ENCODE measurements around the gene KCNF1.

The KCNF1 gene

DNA sequence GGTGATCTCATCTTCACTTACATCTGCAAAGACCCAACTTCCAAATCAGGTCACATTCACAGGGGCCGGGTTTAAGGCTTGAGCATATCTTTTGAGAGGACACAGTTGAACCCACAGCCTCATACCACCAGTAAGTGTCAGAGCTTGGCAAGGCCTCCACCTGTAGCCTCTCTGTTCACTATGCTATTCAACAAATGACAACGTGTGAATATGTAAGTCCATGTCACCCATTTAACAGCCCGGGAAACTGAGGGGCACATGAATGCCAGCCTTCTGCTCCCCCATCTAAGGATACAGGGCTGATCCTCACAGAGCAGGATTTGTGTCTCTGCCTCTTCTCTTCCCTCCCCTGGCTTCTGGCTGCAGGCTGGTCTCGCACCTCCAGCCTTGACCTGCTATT lies 3.5 kb upstream of the KCNF1 start:
- H3K27ac Mint-ChIP-seq: no peak overlapping the region
- no peak for DNase-seq (ENCODE audit: low spot score in 2 of 2)
- H3K9me3 Mint-ChIP-seq: no peaks in the 10 kb centered on the region
- H3K4me3 Mint-ChIP-seq: no peak overlapping the region
- no peaks in the 10 kb centered on the region for H3K36me3 Mint-ChIP-seq
- ATAC-seq: no peak
- H3K4me1 Mint-ChIP-seq: peaks cover 6% of the 10 kb centered on the region

- H3K36me3 Mint-ChIP-seq: no peaks in the 10 kb centered on the region
- ATAC-seq (no peak), DNase-seq (ENCODE audit: low spot score in 2 of 2) (no peak)
- H3K4me3 Mint-ChIP-seq: no peak overlapping the region
- H3K27ac Mint-ChIP-seq: no peak overlapping the region
- H3K9me3 Mint-ChIP-seq: no peaks in the 10 kb centered on the region
- H3K4me1 Mint-ChIP-seq: peaks cover 6% of the 10 kb centered on the region
These were observed 2.4 kb upstream of the KCNF1 start for GRCh38 chr2:10909050-10909995.

DNA sequence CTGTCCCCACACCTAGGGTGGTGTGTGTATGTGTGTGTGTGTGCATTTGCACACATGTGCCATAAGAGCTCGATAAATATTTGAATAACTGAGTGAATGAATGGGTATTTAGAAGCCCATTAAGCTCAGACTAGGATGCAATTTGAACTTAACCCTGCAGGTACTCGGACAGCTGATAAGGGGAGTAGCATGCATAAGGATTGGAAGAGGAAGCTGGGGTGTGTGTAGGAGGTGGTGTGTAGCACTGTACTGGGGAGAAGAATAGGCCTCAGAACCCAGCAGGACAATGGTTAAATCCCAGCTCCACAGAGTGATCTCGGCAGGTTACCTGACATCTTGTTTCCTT lies 1.8 kb upstream of the KCNF1 start:
- ATAC-seq (no peak), DNase-seq (ENCODE audit: low spot score in 2 of 2) (no peak)
- Mint-ChIP-seq H3K36me3 (no peaks in the 10 kb centered on the region), H3K9me3 (no peaks in the 10 kb centered on the region), H3K4me1 (peaks cover 6% of the 10 kb centered on the region), H3K27ac (no peak overlapping the region), H3K4me3 (no peak overlapping the region)

GRCh38 chr2:10910625-10911024 lies 1.1 kb upstream of the KCNF1 start:
- H3K4me3 Mint-ChIP-seq: no peak overlapping the region
- no peak for ATAC-seq
- H3K27ac Mint-ChIP-seq: no peak overlapping the region
- DNase-seq (ENCODE audit: low spot score in 2 of 2): no peak
- H3K36me3 Mint-ChIP-seq: no peaks in the 10 kb centered on the region
- H3K9me3 Mint-ChIP-seq: no peaks in the 10 kb centered on the region
- H3K4me1 Mint-ChIP-seq: peaks cover 6% of the 10 kb centered on the region

DNA sequence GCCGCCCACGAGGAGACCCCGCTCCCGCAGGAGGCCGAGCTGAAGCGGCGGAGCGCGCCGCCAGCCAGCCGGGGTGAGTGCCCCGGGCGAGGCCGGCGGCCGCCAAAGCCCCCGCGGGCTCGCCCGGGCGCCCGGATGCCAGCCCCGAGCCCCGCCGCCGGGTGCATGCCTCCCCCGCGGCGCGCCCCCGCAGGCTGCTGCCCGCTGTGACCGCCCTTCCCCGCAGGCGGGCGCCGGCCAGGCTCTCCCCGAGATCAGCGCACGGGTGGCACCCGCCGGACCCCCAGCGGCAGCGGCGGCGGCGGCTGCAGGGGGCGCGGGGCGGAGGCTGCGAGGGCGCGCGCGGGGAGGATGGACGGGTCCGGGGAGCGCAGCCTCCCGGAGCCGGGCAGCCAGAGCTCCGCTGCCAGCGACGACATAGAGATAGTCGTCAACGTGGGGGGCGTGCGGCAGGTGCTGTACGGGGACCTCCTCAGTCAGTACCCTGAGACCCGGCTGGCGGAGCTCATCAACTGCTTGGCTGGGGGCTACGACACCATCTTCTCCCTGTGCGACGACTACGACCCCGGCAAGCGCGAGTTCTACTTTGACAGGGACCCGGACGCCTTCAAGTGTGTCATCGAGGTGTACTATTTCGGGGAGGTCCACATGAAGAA lies 470 bp downstream of the KCNF1 start:
- ATAC-seq (no peak), DNase-seq (ENCODE audit: low spot score in 2 of 2) (no peak)
- H3K4me3 Mint-ChIP-seq: no peak overlapping the region
- no peaks in the 10 kb centered on the region for H3K9me3 Mint-ChIP-seq
- H3K27ac Mint-ChIP-seq: no peak overlapping the region
- peaks cover 6% of the 10 kb centered on the region for H3K4me1 Mint-ChIP-seq
- H3K36me3 Mint-ChIP-seq: no peaks in the 10 kb centered on the region

DNA sequence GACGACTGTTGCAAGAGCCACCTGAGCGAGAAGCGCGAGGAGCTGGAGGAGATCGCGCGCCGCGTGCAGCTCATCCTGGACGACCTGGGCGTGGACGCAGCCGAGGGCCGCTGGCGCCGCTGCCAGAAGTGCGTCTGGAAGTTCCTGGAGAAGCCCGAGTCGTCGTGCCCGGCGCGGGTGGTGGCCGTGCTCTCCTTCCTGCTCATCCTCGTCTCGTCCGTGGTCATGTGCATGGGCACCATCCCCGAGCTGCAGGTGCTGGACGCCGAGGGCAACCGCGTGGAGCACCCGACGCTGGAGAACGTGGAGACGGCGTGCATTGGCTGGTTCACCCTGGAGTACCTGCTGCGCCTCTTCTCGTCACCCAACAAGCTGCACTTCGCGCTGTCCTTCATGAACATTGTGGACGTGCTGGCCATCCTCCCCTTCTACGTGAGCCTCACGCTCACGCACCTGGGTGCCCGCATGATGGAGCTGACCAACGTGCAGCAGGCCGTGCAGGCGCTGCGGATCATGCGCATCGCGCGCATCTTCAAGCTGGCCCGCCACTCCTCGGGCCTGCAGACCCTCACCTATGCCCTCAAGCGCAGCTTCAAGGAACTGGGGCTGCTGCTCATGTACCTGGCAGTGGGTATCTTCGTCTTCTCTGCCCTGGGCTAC lies 1.2 kb downstream of the KCNF1 start:
- ATAC-seq (no peak), DNase-seq (ENCODE audit: low spot score in 2 of 2) (no peak)
- H3K4me1 Mint-ChIP-seq: peaks cover 6% of the 10 kb centered on the region
- no peaks in the 10 kb centered on the region for H3K9me3 Mint-ChIP-seq
- H3K4me3 Mint-ChIP-seq: no peak overlapping the region
- H3K36me3 Mint-ChIP-seq: no peaks in the 10 kb centered on the region
- H3K27ac Mint-ChIP-seq: no peak overlapping the region

DNA sequence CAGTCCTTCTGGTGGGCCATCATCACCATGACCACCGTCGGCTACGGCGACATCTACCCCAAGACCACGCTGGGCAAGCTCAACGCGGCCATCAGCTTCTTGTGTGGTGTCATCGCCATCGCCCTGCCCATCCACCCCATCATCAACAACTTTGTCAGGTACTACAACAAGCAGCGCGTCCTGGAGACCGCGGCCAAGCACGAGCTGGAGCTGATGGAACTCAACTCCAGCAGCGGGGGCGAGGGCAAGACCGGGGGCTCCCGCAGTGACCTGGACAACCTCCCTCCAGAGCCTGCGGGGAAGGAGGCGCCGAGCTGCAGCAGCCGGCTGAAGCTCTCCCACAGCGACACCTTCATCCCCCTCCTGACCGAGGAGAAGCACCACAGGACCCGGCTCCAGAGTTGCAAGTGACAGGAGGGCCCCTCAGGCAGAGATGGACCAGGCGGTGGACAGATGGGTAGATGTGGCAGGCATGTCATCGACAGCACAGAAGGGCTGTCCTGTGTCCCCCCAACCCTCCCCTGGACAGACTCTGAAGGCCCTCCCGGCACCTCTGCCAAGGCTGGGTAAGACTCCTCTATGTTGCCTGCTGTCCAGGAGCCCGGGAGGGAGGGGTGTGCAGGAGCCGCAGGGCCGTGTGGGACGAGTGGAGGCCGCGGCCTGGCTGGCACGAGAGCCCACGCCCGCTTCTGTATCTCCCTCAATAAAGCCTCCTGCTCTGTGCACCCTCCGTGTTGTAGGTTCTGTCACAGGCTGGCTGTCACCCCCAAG lies 2.0 kb downstream of the KCNF1 start:
- no peak for DNase-seq (ENCODE audit: low spot score in 2 of 2)
- Mint-ChIP-seq H3K9me3 (no peaks in the 10 kb centered on the region), H3K4me3 (no peak overlapping the region), H3K36me3 (no peaks in the 10 kb centered on the region), H3K27ac (no peak overlapping the region), H3K4me1 (peaks cover 6% of the 10 kb centered on the region)
- ATAC-seq: no peak

- peaks cover 6% of the 10 kb centered on the region for H3K4me1 Mint-ChIP-seq
- no peaks in the 10 kb centered on the region for H3K9me3 Mint-ChIP-seq
These were observed 2.5 kb downstream of the KCNF1 start for GRCh38 chr2:10914272-10914693.

DNA sequence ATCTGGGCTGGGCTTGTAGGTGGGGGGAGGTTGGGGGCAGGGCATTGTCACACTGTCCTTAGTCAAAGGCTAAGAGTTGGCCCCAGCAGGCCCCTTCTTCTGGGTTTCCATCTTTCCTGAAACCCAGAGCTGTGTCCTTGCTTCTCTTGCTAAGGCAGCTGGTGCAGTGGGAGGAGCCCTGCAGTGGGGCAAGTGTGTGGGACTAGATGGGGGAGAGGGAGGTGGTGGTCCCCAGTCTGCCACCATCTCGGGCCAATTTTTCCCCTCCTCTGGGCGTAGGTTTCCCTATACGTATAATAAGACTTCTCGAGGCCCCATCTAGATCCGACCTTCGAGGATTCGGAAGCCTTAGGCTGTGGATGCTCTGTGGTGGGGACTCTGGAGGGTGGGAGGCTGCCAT lies 3.5 kb downstream of the KCNF1 start:
- H3K4me3 Mint-ChIP-seq: no peak overlapping the region
- H3K4me1 Mint-ChIP-seq: peaks cover 6% of the 10 kb centered on the region
- DNase-seq (ENCODE audit: low spot score in 2 of 2): no peak
- ATAC-seq: no peak
- H3K9me3 Mint-ChIP-seq: no peaks in the 10 kb centered on the region
- H3K27ac Mint-ChIP-seq: no peak overlapping the region
- no peaks in the 10 kb centered on the region for H3K36me3 Mint-ChIP-seq

More at GRCh38 chr2:10914272-10914693, 2.5 kb downstream of the KCNF1 start:
- ATAC-seq: no peak
- no peak overlapping the region for H3K4me3 Mint-ChIP-seq
- no peak for DNase-seq (ENCODE audit: low spot score in 2 of 2)
- no peaks in the 10 kb centered on the region for H3K36me3 Mint-ChIP-seq
- H3K27ac Mint-ChIP-seq: no peak overlapping the region

DNA sequence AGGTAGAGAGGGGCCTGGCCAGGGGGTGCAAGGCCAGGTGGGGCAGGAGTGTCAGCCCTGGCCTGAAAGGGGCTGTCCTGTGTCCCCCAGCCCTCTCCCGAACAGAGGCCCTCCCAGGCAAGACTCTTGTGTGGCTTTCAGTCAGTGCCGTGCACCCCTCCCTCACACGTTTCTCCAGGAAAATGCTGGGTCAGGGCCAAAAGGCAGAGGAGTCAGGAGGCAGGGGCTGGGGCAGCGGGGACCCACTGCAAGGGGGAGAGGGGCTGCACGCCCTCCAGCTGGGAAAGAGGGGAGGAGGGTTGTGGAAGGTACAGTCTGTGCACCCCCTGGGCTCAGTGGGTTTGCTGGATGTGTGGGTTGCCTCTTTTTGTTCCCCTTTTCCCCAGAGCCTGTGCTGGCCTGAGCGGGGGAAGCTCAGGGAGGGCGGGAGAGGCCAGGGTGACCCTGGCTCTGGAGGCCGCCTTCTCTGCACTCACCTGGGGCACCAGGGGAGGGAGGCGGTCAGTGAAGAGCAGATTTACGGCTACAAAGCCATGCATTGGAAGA lies 4.1 kb downstream of the KCNF1 start:
- DNase-seq (ENCODE audit: low spot score in 2 of 2) (no peak), ATAC-seq (no peak)
- Mint-ChIP-seq H3K9me3 (no peaks in the 10 kb centered on the region), H3K4me1 (peaks cover 4% of the 10 kb centered on the region), H3K27ac (no peak overlapping the region), H3K4me3 (no peak overlapping the region), H3K36me3 (no peaks in the 10 kb centered on the region)

GRCh38 chr2:10916953-10917352 lies 5.2 kb downstream of the KCNF1 start:
- no peak overlapping the region for H3K4me3 Mint-ChIP-seq
- H3K4me1 Mint-ChIP-seq: no peaks in the 10 kb centered on the region
- no peak for ATAC-seq
- no peaks in the 10 kb centered on the region for H3K36me3 Mint-ChIP-seq
- H3K27ac Mint-ChIP-seq: no peak overlapping the region
- no peaks in the 10 kb centered on the region for H3K9me3 Mint-ChIP-seq
- no peak for DNase-seq (ENCODE audit: low spot score in 2 of 2)

DNA sequence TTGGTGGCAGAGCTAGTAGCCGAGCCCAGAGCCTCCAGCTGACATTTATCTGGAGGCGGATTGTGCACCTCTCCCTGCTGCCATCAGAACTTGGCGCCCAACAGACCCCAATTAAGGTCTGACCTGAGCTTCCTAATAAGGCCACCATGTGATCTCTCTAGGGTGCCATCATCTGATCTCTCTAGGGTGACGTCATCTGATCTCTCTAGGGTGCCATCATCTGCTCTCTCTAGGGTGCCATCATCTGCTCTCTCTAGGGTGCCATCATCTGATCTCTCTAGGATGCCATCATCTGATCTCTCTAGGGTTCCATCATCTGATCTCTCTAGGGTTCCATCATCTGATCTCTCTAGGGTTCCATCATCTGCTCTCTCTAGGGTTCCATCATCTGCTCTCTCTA lies 6.2 kb downstream of the KCNF1 start:
- Mint-ChIP-seq H3K4me1 (no peaks in the 10 kb centered on the region), H3K27ac (no peak overlapping the region), H3K36me3 (no peaks in the 10 kb centered on the region), H3K9me3 (no peaks in the 10 kb centered on the region), H3K4me3 (no peak overlapping the region)
- DNase-seq (ENCODE audit: low spot score in 2 of 2) (no peak), ATAC-seq (no peak)

GRCh38 chr2:10918661-10919409 lies 7.1 kb downstream of the KCNF1 start:
- Mint-ChIP-seq H3K27ac (no peak overlapping the region), H3K9me3 (no peaks in the 10 kb centered on the region), H3K36me3 (no peaks in the 10 kb centered on the region), H3K4me1 (no peaks in the 10 kb centered on the region), H3K4me3 (no peak overlapping the region)
- no peak for ATAC-seq
- no peak for DNase-seq (ENCODE audit: low spot score in 2 of 2)

- H3K9me3 Mint-ChIP-seq: no peaks in the 10 kb centered on the region
- ATAC-seq: no peak
- no peak for DNase-seq (ENCODE audit: low spot score in 2 of 2)
- no peak overlapping the region for H3K4me3 Mint-ChIP-seq
- no peaks in the 10 kb centered on the region for H3K36me3 Mint-ChIP-seq
- no peak overlapping the region for H3K27ac Mint-ChIP-seq
- no peaks in the 10 kb centered on the region for H3K4me1 Mint-ChIP-seq
These were observed 7.7 kb downstream of the KCNF1 start for GRCh38 chr2:10919410-10919770.

Measured in stimulated activated effector memory CD8-positive, alpha-beta T cell treated with anti-CD3 and anti-CD28 coated beads, Interleukin-12 subunit alpha, Interleukin-12 subunit beta, amount 100 ng/mL, for 72 hours (primary cell).